Measurements from ENCODE around the gene LMCD1.

Gene LMCD1

DNA sequence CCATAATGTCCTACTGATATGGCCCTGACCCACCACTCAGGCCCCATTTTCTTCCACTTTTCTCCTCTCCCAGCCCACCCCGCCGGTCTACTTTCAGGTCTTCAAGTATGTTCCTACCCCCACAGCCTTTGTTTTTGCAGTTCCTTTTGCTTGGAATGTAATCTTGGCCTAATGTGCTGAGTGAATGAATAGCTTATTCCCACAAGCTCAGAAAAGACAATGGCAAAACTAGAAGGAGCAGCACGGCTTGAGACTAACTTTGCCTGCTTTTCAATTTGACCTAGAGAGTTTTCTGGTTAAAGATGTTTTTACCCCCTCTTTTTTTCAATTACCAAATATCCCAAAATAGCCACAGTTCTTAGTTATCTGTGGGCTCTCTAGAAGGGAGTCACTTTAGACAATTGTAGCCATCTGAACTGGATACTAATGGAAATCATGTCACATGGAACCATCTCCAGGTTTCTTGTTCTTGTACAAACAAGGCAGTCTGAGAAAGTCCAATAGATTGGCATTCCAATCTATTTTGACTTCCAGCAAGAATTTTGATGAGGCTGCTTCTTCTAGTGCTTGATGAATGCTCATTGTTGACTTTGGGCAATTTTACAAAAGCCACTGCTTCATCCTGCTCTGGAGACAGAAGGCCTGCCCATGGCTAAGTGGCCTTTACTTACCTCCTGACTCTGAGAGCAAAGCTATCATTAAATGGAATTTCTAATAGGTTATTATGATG, 16.3 kb upstream of the LMCD1 start:
- no peak for DNase-seq

DNA sequence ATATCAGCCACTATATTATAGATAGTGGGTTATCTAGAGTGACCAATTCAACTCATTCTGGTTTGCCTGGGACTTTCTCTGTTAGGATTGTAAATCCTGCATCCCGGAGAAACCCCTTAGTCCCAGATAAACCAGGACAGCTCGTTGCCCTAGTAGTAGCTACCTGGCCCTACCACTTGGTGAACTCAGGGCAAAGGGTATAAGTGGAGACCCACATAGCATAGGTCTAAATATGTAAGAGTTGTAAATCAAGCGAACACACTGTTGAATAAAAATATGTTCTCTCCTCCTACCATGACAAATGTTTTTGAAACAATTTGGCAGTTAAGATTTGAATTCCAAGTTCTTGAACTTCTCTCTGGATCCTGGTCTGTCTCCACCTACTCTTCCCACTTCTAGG, 15.7 kb upstream of the LMCD1 start:
- no peak for DNase-seq

DNA sequence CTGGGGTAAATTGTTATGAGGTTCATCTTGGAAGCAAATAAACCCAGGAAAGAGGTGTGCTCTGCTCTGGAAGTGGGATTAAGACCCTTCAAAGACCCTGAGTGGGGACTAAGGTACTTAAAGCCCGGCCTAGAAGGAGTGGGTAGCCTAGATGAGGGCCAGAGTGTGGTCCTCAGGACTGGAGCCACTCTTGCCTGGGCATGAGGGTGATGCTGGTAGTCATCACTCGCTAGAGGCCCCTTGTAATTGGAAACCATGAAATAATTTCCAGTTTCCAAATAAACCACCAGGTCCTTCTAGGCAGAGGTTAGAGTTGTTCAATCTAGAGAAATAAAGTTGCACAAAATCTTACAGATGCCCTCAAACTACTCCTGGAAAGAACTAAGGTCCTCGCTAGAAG, 15.2 kb upstream of the LMCD1 start:
- DNase-seq: no peak

DNA sequence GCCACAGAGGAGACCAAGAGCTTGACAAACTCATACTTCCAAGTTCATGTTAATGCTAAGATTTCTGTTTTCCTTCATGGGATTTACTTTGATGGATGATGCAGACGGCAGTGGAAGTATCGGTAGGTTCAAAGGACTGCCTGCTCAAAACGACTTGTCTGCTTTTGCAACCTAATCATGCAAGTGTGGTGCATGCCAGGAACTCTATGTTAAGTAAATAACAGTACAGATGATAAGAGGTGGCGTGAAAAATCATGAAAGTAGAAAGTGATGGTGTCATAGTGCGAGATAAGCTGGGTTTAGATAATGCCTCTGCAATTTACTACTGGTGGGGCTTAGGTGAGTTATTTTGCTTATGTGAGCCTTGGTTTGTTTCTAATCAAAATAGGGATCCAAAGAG, 14.7 kb upstream of the LMCD1 start:
- no peak for DNase-seq

DNA sequence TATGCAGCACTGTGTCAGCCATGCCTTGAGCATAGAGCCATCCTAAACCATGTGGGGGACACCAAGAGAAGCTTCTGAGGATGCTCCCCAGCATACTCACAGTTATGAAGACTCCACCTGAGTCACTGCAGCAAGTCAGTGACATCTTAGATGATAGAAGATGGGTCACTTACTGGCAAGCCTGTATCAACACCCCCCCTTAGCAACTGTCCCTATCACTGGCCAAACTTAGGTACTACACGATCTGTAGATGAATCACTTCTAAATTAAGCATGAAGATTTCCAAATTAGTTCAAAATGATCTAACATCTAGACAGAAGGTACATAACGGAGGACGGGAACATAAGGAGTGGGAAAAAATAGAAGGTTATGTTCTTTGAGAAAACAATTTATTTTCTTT, 13.2 kb upstream of the LMCD1 start:
- no peak for DNase-seq

DNA sequence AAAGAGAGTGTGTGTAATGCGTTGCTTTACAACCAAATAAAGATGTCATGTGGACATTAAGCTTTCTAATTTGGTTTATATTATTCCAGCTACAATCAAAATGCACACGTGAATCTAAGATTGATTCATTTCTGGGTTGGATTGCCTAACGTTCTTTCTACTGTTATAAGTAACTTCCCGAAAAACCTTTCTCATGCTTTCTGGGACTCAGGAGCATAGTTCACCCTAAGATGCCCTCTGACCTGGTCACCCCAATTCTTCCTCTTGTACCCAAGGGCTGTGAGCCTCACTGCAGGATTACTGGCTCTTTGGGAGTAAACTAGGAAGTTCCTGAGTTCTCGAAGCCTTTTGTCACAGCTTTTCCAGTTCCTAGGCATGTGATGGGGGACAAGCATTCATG, 12.7 kb upstream of the LMCD1 start:
- DNase-seq: no peak

DNA sequence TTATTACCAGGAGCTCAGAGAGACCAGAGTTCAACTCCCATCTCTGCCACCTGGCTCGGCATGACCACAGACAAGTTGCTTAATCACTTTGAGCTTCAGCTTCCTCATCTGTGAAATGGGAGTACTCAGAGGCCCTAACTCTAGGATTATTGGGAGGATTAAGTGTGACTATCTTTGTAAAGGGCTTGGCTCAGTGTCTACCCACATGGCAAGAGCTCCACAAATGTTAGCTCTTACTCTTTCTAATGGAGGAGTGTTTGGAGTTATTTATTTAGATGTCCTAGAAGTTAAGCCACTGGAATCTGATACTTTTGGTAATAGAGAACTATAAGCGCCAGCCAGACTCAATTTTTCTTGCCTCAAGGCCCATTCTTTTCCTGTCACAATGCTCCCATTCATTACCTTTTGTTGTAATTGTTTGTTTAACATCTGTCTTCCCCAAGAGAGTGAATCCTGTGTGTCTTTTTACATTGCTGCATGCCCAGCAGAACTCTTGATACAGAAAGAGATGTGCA, 12.3 kb upstream of the LMCD1 start:
- no peak for DNase-seq

DNA sequence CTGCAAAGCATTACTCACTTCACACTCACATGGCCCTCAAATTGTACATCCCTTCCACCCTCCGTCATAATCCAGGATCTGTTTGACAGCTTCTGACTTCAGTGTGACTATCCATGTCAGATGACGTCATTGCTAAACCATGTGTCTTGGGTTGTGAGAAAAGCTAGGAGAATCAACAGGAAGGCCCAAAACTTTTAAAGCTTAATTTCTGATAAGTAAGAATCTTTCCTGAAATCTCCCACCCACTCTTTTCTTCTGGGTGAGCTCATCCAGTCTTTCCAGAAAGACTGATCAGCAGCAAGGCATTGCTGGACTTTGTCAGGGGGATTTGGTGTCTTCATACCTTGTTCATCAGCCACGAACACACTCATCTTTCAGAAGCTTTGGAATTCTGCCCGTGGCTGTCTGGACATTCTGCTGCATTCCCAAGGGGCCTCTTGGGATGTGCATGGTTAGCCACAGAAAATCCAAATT, 11.5 kb upstream of the LMCD1 start:
- DNase-seq: peak; percentile 94

DNA sequence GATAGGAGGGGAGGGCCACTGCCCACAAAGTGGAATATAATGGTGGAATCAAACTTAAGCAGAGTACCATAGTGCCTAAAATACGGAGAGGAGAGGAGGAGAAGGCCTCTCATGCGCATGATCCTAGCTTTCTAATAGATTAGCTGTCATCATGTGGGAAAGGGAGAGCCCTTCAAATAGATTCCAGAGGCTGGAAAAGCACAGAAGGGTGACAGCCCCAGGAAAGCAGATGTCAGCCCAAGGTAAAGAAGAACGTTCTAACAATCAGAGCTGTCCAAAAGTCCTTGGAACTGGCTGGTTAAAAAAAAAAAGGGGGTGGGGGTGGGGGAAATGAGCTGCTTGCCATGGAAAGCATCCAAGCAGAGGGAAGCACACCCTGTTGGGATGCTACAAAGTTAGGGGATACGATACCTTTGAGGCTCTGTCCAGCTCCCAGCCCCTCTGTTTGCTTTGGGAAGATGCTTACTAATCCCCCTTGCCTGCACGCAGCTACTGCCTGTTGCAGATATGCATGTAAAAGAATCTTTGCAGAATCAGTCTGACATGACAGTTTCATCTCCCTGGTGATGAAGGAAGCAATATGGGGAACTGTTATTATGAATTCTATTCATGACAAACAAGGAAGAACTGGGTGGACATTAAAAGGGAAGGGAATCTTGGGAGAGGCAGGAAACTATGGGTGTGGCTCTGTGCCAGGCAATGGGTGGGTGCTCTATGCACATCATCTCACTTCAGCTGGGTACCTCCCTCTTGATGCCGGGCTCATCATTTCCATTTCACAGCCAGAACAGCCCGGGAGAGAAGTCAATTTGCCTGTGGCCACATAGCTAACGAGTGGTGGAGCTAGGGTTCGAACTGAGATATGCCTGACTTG, 10.1 kb upstream of the LMCD1 start:
- DNase-seq: no peak

DNA sequence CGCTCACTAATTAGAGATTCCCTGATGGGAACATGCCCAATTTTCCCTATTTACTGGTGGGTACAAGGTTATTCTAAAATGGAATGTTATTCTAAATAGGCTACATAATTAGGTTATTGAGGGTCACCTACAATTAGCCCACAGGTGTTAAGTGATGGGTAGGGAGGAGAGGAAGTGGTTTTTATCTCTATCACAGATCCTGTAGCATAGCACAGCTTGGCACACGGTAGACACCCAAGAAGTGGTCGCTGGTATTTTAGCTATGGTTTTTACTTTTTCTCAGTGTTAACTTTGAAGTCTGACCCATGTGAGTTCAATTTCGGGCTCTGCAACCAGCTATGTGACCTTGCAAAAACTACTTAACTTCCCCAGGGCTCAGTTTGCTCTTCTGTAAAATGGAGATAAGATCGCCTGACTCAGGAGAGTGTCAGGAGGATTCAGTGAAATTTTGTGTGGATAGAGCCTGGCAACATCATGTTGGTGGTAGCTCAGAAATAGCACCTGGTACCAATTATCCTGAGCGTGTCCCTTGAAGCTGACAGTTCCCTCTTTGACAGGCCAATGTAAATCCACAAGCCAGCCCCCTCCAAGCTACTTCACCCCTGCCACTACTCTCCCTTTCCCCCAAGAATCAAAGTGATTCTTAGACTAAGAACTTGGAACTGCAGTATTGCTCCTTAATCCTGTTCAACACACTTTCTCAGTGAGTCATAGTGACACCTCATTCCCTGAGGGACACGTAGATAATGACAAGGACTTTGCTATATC, 8.7 kb upstream of the LMCD1 start:
- peak; percentile 49 for DNase-seq

DNA sequence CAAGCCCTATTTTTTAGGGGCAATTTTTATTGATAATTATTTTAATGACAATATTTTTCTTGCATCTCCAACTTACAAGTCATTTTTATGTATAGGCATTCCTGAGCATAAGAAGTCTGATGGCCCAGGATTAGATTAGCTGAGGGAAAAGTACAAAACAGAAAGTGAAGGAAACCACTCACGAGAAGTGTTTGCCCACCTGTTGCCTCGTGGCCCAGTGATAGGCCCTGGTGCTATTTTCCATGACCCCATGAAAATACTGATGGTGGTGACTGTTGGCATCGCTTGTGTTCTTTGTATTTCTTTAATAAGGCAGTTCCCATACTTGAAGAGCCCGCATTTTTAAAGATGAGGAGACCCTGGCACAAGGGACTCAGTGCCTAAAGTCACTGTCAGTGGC, 7.9 kb upstream of the LMCD1 start:
- no peak for DNase-seq

DNA sequence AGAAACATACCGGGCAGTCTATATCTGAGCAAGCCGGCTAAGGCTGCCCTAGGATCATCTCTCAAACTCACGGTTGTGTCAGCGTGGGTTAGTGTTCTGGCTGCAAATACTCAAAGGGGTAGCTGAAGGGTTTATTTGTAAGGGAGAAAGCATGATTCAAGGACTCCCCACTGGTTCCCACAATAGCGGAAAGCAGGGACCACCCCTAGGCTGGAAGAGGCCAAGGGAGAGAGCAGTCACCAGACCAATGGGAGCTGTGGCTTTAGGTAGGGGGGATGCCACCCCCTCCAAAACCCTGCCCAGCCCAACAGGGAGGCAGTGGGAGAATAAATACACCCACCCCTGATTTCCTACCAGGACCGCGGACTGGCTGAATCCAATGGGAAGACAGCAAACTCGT, 7.3 kb upstream of the LMCD1 start:
- no peak for DNase-seq

DNA sequence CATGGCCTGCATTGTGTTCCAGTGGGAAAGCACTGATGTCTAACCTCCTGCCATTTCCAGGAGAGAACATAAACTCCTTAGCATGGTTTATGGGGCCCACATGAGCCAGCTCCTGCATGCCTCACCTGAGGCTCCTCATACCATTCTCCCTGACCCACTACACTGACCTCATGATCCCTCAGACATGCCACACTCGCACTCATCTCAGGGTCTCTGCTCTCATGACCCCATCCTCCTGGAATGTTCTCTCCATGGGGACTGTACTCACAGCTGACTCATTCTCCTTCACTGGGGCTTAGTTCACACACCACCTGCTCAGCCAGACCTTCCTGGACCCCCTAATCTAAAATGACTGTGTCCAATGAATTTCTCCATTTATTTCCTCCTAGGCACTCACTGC, 4.0 kb upstream of the LMCD1 start:
- DNase-seq: peak; percentile 75

DNA sequence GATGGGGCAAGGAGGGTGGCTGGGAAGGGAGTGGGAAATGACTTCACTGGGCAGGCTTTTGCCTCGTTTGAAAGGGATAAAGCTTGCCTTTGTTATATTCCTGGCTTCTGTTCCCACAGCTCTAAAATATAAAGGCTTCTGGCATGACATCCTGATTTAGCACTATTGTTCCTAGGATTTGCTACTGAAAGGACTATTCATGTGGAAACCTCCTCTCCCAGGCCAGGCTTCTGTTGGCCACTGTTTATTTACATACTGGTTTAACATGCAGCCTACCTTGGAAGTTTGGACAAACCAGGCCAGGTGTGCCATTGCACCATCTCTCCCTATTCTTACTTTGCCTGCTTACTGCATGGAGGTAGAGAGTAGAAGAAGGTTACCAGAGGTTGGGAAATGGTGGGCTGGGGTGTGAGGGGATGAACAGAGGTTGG, 2.4 kb upstream of the LMCD1 start:
- DNase-seq: no peak

DNA sequence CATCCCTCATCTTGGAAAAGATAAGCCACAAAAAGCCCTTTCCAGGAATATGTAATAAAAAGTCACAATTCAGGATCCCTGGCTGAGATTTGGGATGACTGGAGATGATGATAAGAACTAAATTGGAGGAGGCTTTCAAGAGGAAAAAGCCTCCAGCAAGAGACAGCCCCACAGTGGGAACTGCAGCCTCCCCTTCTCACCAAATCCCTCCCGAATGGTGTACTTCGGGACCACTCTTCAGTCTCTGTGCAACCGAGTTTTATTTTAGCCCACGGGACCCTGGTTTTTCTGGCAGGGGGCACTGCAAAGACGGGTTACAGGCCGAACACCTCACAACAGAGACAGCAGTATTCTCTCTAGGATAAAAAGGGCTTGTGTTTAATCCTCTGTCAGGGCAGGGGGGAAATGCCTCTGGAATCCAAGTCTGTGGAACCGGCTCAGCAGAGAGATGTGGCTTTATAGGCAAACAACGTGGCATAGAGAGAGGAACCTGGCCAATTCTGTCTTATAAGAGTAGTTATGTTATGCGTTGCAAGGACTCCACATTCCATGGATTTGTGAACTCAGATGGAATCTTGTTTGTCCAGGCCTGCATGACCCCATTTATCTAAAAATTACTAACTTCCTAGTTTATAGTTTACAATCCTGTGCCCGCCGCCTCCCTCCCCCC, 1.2 kb upstream of the LMCD1 start:
- DNase-seq: peak; percentile 55

DNA sequence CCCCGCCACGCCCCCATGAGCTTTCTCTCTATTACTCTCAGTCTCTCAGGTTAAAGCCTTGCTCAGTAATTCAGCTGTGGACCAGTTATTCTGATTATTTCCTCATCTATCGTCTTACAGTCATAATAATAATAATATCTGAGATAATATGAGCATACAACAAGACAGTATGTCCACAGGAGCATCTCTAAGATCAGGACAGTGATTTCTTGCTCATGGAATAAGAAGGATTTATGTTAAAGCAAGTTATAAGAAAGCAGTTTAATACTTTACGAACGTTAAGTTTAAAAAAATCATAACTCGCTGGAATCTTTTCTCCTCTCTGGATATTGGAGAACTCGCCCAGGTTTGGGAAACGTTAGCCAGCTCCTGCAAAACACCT, 643 bp upstream of the LMCD1 start:
- DNase-seq: no peak

DNA sequence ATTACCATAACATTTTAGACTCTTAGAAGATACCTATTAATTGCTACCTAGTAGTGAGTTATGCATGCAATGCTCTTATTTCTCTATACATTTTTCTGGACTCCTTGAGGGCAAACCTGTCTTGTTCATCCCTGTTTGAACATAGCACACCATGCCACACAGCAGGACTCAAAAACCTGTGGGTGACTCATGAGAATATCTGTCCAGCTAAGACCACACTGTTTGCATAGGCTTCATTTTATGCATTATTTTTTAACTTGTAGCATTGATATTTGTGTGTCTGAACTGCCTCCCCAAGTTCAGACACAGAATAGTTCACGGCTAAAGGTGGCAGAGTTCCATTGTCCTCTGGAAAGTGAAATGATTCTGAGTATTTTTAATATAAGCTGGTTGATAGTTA, 1.8 kb downstream of the LMCD1 start:
- no peak for DNase-seq

DNA sequence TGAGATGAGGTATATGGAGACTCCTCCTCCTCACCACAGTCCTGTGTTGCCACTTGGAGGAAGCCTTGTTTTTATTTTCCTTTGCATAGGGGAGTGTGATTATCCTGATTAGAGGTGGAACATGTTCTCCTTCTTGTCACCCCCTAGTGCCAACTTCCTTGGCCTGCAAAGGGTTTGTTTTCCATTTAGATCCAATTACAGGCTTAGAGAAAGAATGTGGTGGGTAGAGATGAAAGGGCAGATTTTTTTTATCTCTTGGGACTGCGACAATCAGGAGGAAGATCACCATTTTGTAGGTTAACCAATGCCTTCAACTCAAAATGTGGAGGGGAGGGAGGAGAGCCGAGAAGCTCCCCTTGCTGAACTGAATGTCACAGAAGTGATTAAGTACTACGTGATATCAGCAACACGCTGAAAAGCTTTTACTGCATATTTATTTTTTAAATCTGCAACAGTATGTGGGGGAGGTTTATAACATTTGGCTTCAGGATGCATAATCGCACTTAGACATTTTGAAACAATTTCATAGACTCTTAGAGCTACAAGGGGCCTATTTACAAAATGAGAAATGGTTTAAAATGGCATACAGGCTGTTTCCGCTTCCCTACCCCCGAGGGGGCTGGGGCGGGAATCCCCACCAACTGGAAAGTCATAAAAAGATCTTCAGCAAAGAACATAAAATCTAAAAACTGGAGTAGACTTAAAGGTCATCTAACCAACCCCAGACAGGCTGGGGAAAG, 2.4 kb downstream of the LMCD1 start:
- DNase-seq: no peak

DNA sequence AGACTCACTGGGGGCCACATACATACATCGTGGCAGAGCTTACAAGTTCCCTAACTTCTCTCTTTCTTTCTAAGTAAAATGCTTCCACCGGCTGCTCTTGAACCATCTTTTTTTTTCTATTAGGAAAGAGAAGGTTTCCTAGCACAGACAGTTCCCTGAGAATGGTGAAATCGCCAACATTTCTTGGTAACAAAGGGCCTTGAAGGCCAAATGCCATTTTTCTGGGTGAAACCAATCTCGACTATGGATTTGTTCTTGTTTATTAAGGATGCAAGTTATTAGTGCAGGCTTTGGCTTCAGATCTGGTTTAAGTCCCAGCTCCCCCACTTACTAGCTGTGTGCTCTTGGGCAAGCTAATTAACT, 3.0 kb downstream of the LMCD1 start:
- no peak for DNase-seq

DNA sequence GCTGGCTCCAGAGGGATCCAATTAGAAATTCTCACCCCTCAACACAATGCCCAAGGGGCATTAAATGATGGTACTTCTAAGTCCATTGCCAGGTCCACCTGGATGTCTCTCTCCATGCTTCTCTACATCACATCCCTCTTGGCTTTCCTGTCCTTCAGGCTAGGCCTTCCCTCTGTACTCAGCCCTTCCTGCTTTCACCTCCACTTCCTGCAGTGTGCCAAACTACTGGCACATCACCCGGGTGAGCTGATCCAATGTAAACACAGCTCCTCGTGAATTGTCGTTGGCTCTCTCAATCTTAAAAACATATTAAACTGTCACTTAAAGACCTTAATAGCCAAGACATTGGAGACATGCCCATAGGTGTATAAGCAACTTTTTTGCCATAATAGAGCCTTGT, 4.0 kb downstream of the LMCD1 start:
- DNase-seq: no peak

DNA sequence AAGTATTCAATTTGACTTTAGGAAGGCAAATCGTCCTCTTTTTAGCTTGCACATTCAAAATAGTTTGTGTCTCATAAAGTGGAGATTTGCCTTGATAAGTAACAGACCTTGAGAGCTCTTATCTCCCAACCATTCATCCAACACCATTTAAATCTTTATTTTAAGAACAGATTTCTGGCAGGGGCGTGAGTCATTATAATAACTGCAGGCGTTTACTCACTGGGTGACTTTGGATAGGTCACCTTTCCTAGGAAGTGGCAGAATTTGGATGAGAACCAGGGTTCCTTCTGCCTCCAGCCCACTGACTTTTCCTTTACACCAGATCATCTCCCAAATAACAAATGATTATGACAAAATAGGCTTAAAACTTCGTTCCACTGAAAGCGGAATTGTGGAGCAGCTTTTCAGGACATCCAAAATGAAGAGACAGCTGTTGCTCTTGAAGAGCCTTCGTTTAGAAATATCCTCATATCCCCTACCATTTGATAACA, 5.0 kb downstream of the LMCD1 start:
- peak; percentile 79 for DNase-seq

DNA sequence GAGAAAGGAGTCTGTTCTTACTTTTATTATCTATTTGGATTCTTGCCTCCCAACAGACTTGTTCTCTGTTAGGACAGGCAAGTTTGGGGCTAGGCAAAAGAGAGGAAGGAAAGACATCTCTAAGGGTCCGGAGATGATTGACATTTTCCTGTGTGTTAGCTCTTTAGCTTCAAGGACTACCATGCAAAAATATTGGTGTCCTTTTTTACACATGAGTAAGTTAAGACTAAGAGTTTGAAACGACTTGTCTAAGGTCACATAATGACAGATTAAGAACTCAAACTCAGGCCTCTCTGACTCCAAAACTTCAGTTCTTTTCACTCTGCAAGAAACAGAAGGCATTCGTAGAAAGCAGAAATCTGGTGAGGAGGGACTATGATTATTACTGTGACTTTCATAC, 5.9 kb downstream of the LMCD1 start:
- DNase-seq: no peak
